GM21529 (cell line): ENCODE results near the gene FASN.

Experiments
- ATAC-seq: cut with Tn5 transposase; IDR thresholded peaks from one replicate; pipeline ENCODE4 v1.9.1; 2021; ENCODE audit not compliant: unreplicated experiment

The FASN gene

DNA sequence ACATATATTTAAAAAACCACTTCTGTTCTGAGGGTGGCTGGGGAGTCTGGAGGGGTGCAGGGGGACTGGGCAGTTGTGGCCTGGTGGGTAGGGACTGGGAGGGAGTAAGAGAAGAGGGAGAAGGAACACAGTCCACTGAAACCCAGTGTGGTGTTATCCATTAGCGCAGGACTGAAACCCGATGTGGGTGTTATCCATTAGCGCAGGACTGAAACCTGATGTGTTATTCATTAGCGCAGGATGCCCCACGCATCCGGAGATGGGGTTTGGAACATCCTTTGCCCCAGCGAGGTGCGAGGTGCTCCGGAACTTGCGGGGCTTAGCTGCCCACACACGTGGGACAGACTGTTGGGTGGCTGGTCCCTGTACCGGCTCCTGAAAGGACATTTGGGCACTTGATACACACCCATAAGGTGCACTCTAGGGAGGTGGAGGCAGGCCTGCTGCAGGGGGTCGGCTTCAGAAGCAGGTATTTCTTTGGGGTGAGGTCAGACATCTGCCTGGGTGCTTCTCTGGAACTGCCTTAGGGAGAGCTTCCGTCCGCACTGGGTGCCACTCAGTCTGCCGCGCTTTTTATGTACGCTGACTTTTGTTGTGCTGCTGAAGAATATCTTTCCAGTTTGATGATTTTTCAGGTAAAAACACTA, 20.3 kb upstream of the FASN start:
- no peak for ATAC-seq

DNA sequence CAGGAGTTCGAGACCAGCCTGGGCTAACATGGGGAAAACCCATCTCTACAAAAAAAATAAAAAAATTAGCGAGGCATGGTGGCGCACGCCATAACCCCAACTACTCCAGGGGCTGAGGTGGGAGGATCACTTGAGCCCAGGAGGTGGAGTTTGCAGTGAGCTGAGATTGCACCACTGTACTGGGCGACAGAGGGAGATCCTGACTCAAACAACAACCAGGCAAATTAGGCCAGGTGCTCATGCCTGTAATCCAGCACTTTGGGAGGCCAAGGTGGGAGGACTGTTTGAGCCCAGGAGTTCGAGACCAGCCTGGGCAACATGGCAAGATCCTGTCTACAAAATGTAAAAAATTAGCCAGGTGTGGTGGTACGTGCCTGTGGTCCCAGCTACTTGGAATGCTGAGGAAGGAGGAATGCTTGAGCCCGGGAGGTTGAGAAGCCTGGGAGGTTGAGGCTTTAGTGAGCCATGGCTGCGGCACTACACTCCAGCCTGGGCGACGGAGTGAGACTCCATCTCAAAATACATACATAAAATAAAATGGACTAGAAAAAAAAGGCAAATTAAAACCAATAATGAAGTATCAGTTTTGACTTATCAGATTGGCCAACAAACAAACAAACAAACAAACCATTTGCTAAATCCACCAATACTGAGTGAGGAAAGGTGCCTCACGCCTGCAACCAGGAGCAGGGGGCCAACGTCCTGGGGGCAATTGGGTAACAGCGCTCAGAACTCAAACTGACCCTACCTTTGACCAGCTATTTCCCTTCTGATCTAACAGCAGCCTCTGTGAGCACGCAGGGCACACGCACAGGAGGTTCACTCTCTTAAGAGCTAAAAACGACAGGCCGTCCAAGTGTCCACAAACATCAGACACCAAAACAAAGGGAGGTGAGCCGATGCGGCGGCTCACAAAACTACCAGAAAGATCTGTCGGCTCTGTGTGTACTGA, 19.4 kb upstream of the FASN start:
- no peak for ATAC-seq

DNA sequence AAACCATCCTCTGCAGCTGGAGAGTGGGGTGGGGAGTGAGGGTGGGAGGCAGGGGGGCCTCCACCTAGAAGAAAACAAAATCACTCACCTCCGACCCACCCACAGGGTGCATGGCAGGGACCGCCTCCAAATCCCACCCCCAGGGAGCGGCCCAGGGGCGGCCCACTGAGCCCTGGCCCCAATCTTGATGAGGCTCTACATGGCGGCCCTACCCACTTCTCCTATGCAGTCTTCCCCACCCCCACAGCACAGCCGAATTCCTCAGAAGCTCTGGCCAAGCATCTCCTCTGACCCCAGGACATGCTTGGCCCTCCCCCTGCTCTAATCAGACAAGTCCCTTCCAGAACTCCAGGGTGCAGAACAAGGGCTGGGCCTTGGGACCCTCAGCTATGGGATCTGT, 18.2 kb upstream of the FASN start:
- no peak for ATAC-seq

DNA sequence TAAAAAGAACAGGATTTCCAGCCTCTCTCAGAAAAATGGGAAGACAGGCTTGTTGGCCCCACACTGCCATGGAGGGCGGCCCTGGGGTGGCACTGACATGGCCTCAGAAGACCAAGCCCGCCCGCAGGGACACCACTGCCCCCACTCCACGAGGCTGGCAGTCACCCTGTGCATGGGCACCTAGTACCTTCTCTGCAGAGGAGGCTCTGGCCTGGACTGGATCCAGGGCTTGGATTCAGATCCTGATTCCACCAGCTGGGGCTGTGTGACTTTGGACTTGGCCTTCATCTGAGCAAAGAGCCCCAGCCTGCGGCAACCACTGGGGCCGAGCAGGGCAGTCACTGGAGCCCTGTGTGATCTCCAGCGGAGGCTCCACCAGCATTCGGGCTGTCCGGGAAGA, 16.8 kb upstream of the FASN start:
- no peak for ATAC-seq

DNA sequence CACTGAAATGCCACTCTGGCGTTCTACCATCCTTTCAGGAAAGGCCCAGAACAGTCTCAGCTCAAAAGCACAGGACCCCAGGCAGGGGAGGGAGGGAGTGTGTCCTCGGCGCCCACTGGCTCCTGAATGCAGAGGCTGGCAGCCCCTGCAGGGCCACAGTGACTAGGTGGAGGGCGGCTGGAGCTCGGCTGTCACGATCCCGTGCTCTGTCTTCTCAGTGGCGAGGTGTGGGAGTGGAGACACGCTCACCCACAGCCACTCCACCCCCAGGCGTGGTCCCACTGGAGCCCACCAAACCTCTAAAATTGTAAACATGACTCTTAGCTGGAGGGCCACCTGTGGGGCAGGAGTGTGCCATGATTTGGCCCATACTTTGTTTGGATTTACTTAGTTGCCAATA, 16.4 kb upstream of the FASN start:
- no peak for ATAC-seq

DNA sequence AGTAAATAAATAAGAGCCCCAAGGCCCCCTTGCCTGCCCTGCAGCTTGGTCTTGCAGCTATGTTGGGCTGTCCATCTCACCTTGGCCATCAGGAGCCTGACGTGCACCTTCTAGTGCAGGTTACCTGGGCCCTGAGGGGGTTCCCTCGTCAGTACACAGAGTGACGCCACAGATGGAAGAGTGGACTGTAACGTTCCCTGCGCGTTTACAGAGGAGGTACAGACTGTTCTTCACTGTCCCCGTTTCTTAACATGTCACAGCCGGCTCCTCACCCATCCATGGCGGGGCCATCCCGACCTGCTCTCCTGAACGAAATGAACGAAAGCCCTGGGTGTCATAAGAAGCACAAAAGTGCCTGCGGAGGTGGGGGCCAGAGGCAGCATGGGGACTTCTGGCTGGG, 15.9 kb upstream of the FASN start:
- no peak for ATAC-seq

DNA sequence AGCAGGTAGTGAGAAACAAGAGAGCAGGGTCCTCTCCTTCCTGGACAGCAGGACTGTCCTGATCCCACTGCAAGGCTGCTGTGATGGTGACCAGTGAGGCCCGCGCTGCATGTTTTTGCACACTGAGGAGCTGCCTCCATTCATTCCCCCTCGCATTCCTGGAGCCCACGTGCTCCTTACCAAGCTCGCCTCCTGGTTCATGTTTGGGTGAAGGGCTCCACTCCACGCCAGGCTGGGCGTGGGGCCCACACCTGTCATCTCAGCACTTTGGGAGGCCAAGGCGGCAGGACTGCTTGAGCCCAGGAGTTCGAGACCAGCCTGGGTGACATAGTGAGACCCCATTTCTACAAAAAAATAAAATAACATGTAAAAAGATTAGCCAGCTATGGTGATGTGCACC, 15.4 kb upstream of the FASN start:
- no peak for ATAC-seq

DNA sequence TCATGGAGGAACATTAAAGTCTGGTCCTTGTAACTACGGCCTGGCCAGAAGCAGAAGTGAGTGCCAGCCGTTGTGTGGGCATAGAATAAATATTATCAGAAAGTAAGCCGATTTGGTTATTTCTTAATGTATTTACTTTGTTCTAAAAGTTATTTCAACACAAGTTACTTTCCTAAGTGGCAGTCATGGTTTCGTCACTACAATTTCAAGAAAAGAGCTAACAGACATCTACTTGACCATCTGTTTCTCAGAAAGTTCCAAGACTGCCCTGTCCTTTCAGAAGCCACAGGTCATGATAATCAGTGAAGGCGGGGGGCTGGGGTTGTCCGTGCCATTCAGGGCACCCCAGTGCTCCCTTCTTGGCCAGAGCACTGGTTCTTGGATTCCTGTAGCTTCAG, 14.9 kb upstream of the FASN start:
- ATAC-seq, result no peak

DNA sequence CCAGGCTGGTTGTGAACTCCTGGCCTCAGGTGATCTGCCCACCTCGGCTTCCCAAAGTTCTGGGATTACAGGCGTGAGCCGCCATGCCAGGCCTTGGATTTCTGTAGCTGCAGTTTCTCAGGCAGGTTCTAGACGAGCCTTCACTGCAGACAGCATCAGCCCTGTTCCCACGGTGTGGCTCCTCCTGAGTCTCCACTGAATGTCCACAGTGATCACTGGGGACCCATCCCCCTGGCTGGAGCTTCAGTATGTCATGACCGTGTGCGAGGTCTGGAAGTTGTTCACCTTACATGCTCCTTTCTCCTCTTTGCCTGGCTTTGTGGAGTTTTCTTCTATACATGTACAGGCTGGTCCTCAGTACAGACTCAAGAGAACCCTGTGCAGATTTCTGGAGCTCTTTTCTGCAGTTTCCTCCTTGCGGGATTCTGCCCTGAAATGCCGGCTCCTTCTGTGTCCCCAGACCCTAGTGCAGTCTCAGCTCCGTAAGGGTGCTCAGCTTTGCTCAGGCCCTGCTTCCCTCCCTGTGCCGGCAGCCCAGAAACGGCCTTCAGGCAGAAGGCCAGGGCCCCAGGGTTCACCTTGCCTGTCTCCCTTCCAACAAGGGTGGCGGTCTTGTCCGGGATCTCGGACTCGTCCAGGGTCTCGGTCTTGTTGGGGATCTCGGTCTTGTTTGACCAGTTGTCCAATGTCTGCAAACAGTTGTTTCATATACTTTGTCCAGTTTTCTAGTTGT, 14.3 kb upstream of the FASN start:
- no peak for ATAC-seq

DNA sequence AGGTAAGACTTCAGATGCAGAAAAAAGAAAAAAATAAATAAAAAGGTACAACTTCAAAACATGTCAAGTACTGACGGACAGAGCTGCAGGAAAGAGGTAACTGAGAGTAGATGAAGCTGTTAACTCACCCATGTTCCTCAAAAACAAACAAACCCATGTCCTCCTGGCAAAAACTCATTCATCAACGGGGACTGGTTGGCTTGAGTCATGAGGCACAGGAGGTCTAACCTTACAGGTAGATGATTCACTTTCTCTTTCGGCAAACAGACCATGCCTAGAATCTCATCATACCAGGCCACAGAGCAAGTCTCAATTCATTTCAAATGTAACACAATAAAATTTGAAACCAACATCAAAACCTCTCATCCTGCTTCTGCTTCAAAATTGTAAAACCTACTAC, 12.3 kb upstream of the FASN start:
- ATAC-seq, result no peak

DNA sequence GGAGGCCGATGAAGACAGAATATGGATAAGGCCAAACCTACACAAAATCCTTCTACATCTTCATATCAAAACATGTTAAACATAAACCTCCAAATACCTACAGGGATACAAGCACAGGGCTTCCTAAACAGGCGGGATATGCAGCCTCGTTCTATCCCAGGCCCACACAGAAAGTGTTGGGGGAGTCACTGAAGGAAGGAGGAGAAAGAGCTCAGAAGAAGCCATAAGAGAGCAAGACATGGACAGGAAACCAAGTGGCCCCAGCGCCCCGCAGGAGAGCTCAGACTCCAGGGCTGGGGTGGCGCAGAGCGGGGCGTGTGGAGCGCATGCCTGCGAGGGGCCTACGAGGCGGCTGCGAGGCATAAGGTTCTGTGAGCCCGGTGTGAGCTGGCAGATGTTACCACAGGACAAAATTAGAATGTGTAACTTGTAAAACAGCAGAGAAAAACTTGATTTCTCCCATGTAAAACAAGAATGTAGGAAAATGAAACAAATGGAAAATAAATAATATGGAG, 11.0 kb upstream of the FASN start:
- ATAC-seq, result no peak

DNA sequence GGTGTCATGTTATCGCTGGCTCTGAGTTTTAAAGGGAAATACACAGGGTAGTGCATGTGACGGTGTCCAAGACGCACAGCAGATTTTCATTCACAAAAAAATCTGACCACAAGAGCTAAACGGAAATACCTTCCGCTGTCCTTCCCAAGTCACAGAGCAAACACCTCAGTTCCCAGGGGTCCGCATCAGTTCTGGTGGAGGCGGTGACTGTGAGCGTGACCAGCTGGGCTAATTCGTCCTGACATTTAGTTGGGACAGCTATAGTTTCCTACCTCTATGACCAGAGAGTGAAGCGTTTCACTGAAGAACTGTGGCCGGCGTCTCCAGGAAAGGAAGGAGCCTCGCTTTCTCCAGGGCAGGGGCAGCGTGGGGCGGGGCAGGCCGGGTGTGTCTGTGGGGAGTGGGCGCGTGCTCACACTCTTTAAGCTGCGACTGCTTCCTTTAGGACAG, 10.5 kb upstream of the FASN start:
- no peak for ATAC-seq

DNA sequence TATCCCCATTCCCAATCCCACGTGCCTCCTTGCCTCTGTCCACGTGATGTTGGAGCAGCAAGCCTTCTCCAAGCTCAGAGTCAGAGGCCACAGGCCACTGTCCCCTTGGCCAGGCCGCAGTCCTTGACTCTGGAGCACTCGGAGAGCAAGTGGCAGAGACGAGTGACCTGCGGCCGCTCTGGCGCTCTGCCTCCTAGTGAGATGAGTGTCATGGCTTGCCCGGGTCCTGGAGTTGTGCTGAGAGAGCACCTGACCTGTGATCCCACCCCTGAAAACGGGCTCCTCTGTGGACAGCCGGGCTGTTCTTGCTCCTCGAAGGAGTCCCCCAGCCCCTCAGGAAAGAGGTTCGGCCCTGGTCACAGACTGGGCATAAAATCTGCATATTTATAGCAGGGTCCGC, 10.0 kb upstream of the FASN start:
- no peak for ATAC-seq

DNA sequence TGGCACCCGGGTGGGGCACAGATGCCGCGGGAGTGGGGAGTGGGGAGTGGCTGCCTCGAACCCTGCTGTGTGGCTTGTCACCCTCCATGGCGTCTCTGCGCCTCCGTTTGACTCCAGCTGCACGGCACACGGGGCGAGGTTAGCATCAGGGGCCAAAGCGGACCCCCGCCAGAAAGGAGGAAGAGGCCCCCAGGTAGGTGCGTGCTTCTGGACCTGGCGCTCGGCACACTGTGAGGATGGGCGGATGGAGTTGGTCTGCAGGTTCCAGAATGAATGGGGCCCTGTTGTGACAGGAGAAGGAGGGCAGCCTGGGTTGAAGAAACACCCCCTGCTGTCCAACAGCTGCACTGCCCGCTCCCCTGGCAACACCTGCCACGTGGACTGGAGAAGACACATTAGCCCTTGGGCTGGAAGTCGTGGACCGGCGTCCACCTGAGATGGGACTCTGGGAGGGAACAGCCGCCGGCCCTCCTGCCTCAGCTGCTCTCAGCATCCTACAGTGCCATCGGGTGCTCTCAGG, 9.4 kb upstream of the FASN start:
- ATAC-seq, result no peak

DNA sequence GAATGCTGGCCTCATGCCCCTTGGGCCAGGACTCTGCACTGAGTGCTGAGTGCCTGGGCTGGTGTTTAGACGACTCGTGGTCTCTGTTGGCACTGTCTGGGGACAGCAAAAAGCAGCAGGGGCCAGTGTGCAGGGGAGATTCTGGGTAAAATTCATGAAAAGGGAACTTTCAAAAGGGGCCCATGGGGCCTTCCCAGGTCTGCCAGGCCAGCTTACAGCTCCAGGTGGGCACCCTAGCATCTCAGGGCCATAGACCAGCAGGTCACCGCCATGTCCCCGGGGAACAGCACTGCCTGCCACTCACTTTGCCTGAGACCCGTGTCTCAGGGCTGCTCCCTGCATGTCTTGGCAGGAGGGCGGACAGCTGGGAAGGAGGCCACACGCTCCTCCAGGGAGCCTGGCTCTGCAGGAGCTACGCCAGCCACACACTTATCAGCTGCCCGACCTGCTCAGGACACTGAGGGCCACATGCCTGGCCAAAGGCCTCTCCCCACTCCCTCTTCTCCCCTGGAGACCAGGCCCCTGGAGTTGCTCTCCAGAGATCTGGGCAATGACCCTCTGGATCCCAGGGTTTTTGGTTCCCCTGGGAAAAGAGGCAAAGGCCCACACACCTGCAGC, 8.8 kb upstream of the FASN start:
- no peak for ATAC-seq

DNA sequence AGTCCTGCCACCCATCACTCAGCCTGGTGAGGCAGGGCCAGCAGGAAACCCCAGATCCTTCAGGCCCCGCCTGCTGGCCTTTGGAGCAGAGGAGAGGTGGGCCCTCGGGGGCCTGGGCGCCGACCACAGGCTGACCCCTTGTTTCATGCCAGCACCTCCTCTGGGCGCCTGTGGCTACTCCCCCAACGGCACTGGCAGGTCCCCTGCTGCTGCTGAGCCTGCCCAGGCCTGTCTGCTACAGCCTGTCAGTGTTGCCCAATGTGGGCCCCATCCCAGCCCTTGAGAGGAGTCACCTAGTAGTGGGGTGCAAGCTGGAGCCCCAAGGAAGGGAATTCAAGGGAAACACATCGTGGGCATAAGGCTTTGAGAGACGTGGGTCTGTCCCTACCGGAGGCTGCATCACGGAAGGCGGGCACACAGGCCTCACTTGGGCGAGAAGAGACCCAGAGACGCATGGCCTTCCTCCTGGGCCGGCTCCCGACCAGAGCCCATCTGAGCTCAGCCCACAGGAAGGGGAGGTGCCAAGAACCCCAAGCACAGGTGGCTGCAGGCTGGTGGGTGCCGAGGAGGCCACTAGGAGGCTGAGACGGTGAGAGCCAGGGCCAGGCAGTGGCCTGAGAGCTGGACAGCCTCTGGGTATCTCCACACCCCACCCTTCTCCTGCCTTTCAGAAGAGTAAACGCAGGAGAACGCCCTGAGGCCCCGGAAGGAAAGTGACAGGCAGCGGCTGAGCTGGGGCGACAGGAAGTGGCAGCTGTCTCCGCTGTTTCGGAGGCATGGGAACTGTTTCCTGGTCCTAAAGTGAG, 8.0 kb upstream of the FASN start:
- ATAC-seq, result peak; percentile 82

DNA sequence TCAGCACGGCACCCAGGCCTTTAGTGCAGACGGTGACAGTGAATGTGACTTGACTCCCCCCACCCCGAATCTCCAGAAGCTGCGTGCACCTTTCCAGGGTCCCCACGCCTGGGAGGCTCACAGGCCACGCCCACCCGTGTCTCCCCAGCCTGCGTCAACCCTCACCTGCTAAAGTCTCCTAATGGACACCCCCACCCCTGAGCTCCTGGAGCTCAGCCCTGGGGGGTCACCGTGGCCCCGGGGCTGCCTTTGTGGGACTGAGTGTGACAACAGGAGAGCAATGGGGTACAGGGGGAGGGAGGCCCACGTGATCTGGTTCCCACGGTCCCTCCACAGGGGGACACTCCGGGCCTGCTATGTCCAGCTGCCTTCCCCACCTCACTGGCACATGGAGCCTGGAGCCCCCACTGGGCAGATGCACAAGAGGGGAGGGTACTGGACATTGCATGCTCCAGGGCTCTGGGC, 7.4 kb upstream of the FASN start:
- ATAC-seq, result no peak

DNA sequence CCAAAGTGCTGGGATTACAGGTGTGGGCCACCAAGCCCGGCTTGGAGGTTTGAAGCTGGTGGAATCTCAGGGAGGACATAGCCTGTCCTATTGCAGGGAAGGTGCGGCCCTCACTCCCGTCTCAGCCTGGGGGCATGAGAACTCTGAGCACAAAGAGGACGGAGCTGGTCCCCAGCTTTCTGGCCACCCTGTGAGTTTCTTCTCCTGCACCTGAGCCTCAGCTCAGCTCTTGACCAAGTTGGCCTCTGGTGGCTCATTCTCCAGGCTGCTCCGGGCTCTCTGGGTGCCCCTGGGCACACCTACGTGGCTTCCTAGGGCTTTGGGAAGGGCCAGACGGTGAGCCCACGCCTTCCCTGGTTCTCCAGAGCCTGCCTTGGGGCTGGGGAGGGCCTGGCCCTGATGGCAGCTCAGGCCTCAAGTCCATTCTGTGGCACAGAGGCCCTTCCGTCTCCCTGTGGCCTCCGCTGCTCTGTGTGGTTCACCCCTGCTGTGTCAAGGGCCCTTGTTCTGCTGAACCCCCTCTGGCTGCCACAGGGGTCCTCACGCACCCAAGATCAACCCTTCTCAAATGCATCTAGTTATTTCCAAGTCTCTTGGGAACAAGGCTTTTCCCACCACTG, 6.9 kb upstream of the FASN start:
- no peak for ATAC-seq
